H7 (cell line): ENCODE measurements around the gene ABCD4. TPM values are rescaled to one million over a fixed set of nuclear protein-coding genes. Genes with fewer than 3 reads are reported as not detected.

Source experiments
- DNase-seq: peaks from one replicate; pipeline ENCODE4 v3.0.0; 2012
- H3K27me3 ChIP-seq: 2 replicates; pipeline ENCODE4 v1.6.0; 2011; ENCODE audit warnings: mild to moderate bottlenecking, low read length; ENCODE audit not compliant: control insufficient read depth, insufficient read depth
- H3K36me3 ChIP-seq: replicated peaks from 2 replicates; pipeline ENCODE4 v1.5.1; 2011; ENCODE audit warnings: low read length; ENCODE audit not compliant: control insufficient read depth, insufficient read depth
- H3K4me3 ChIP-seq: 2 replicates; pipeline ENCODE4 v1.5.1; 2011; ENCODE audit warnings: low read depth, mild to moderate bottlenecking, control low read depth, low read length, moderate library complexity; ENCODE audit not compliant: insufficient read depth
- total RNA-seq: library from RNA; depleted of rRNA; stranded (reverse); fragments of >200 nt; shearing (Covaris generic); gene quantifications from 2 replicates; pipeline ENCODE4 v1.2.3, GENCODE V29; 2014

The ABCD4 gene
- total RNA-seq, 1 experiment from 2014 or later = 57.4 TPM

GRCh38 chr14:74324931-74325361 is 22.2 kb upstream of the ABCD4 start:
- DNase-seq = peak; percentile 73
- Histone ChIP-seq H3K36me3 (no peaks in the 10 kb centered on the region), H3K4me3 (no peak overlapping the region)

GRCh38 chr14:74314576-74314975 is 11.8 kb upstream of the ABCD4 start:
- H3K4me3 ChIP-seq = no peak overlapping the region
- no peak for DNase-seq
- H3K27me3 ChIP-seq = no peaks in the 10 kb centered on the region
- H3K36me3 ChIP-seq = no peaks in the 10 kb centered on the region

More at GRCh38 chr14:74324931-74325361, 22.2 kb upstream of the ABCD4 start:
- H3K27me3 ChIP-seq = no peaks in the 10 kb centered on the region

- no peak overlapping the region for H3K4me3 ChIP-seq
- DNase-seq = no peak
- H3K27me3 ChIP-seq = no peaks in the 10 kb centered on the region
- no peaks in the 10 kb centered on the region for H3K36me3 ChIP-seq
These were observed 10.9 kb upstream of the ABCD4 start for GRCh38 chr14:74313601-74314000.

DNA sequence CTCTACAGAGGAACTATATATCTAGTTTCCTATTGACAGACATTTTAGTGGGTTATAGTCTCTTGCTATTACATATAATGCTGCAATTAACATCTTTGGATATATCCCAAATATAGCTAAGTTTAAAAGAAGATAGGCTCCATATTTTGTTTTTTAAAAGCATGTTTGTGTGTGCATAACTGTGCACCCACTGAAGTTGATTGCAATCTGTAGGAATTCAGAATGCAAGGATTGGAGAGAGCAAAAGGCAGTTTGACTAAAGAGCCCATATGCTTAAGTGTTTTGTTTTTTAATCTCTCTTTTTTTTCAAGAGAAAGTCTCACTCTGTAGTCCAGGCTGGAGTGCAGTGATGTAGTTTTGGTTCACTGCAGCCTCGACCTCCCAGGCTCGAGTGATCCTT is 9.4 kb upstream of the ABCD4 start:
- Histone ChIP-seq H3K36me3 (no peaks in the 10 kb centered on the region), H3K27me3 (no peaks in the 10 kb centered on the region)

GRCh38 chr14:74309125-74310022 is 6.6 kb upstream of the ABCD4 start:
- no peaks in the 10 kb centered on the region for H3K27me3 ChIP-seq
- no peak overlapping the region for H3K4me3 ChIP-seq
- DNase-seq = no peak
- H3K36me3 ChIP-seq = no peaks in the 10 kb centered on the region

More for the DNA sequence above, 9.4 kb upstream of the ABCD4 start:
- H3K4me3 ChIP-seq = no peak overlapping the region
- no peak for DNase-seq

GRCh38 chr14:74308695-74309094 is 6.0 kb upstream of the ABCD4 start:
- Histone ChIP-seq H3K4me3 (no peak overlapping the region), H3K36me3 (no peaks in the 10 kb centered on the region), H3K27me3 (no peaks in the 10 kb centered on the region)
- DNase-seq = no peak

- Histone ChIP-seq H3K27me3 (no peaks in the 10 kb centered on the region), H3K4me3 (peak overlapping the region; percentile 86), H3K36me3 (peaks cover 17% of the 10 kb centered on the region)
- DNase-seq = peak; percentile 48
These were observed 544 bp downstream of the ABCD4 start for GRCh38 chr14:74302152-74302628.

GRCh38 chr14:74301594-74302151 is 1.1 kb downstream of the ABCD4 start:
- H3K4me3 ChIP-seq = peak overlapping the region; percentile 86
- H3K27me3 ChIP-seq = no peaks in the 10 kb centered on the region
- DNase-seq = no peak
- peaks cover 17% of the 10 kb centered on the region for H3K36me3 ChIP-seq

DNA sequence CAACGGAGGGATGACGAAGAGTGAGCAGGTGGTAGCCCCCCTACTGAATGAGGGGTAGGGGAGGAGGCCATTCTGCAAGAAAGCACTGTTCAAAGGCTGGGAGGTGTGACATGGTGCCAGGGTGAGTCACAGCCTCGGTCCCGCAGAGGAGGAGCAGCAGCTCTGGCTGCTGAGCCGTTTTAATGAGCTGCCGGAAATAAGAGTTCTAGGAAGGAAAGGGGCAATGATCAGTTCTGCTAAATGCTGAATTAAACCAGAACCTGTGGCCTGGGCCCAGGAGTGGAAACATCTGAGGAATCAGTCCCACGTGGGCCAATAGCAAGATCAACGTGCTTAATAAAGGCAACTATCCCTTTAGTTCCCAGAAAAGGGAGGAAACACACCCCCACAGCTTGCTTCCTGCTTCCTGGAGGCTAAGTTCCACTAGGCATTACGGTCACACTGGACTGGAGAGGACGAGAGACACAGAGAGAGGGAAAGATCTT is 3.6 kb downstream of the ABCD4 start:
- no peaks in the 10 kb centered on the region for H3K27me3 ChIP-seq
- no peak overlapping the region for H3K4me3 ChIP-seq

DNA sequence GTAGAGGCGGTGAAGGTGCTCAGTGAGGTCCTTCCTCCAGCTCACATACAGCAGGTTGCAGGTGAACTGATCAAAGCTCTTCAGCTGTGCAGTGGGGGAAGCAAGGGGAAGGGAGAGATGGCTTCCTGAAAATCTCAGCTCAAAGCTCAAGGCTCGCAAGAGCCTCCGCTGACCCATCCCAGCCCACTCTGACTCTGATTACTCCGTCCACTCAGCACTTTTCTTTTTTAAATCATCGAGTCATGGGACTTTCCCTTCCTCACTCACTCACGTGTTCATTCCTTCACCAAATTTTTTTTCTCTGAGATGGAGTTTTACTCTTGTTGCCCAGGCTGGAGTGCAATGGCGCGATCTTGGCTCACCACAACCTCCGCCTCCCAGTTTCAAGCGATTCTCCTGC is 4.7 kb downstream of the ABCD4 start:
- Histone ChIP-seq H3K4me3 (no peak overlapping the region), H3K36me3 (peaks cover 23% of the 10 kb centered on the region), H3K27me3 (no peaks in the 10 kb centered on the region)
- DNase-seq = no peak

More for the DNA sequence above, 3.6 kb downstream of the ABCD4 start:
- no peak for DNase-seq
- peaks cover 23% of the 10 kb centered on the region for H3K36me3 ChIP-seq

- Histone ChIP-seq H3K36me3 (peaks cover 38% of the 10 kb centered on the region), H3K27me3 (no peaks in the 10 kb centered on the region), H3K4me3 (no peak overlapping the region)
- DNase-seq = no peak
These were observed 6.7 kb downstream of the ABCD4 start for GRCh38 chr14:74296037-74296467.

DNA sequence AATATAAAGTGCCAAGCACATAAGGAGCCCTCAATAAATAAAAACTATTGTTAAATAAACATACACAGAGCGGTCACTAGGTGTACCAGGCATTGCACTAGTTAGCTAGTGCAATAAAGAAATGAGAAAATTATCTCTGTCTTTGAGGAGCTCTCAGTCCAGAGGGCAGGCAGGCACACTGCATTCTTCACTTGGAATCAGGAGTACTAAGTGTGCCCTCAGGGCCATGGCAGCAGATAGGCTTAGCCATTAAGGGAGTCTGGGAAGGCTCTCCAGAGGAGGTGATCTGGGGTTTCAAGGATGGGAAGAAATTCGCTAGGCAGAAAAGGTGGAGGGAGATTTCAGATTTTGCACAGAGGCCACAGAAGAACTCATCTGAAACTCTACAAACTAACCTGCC is 9.1 kb downstream of the ABCD4 start:
- H3K27me3 ChIP-seq = no peaks in the 10 kb centered on the region
- H3K36me3 ChIP-seq = peaks cover 42% of the 10 kb centered on the region
- no peak for DNase-seq
- H3K4me3 ChIP-seq = no peak overlapping the region

DNA sequence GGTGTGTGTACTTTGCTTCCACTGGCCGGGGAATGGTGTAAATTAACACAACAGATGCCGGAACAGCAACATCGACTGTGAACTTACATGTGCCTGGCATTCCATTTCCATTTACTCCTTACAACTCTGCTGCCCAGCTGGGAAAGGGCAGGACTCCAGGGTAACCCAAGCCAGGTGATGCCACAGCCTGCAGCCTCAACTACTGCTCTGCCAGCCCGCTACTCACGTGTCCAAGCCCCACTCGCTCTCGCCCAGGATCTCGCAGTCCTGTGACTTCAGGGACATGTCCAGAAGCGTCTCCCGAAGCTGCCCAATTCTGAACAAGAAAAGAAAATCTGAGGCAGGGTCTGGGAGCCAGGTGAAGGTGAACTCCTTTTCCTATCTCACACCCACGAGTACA is 10.7 kb downstream of the ABCD4 start:
- Histone ChIP-seq H3K36me3 (peaks cover 50% of the 10 kb centered on the region), H3K27me3 (no peaks in the 10 kb centered on the region), H3K4me3 (no peak overlapping the region)
- no peak for DNase-seq

- H3K36me3 ChIP-seq = peaks cover 59% of the 10 kb centered on the region
- peak; percentile 83 for DNase-seq
- H3K4me3 ChIP-seq = no peak overlapping the region
- no peaks in the 10 kb centered on the region for H3K27me3 ChIP-seq
These were observed 12.3 kb downstream of the ABCD4 start for GRCh38 chr14:74290415-74290814.

GRCh38 chr14:74289801-74290200 is 12.9 kb downstream of the ABCD4 start:
- no peaks in the 10 kb centered on the region for H3K27me3 ChIP-seq
- H3K4me3 ChIP-seq = no peak overlapping the region
- no peak for DNase-seq
- H3K36me3 ChIP-seq = peaks cover 57% of the 10 kb centered on the region
